Inflammatory macrophage (primary cell): Measurements from ENCODE around the gene PPWD1.
"Not testable (repeated sequence)": the region's sequence is repeated elsewhere in the genome, so short reads cannot be mapped to it uniquely, and the experiment has no call there.

Experiments used
- DNase-seq, 2 donors: peaks; one replicate each; pipeline ENCODE4 v3.0.0-alpha.2; 2020 to 2022
- total RNA-seq, 18 experiments: gene quantifications; one replicate each; lab custom pipeline; 2026; ENCODE audit warnings: mixed read lengths in 6 of 18, inconsistent platforms in 2 of 18; lab: John Stamatoyannopoulos, UW

Gene PPWD1
- total RNA-seq, result 8.3 to 37.1 (median 24.3) reads per million in 18 experiments

DNA sequence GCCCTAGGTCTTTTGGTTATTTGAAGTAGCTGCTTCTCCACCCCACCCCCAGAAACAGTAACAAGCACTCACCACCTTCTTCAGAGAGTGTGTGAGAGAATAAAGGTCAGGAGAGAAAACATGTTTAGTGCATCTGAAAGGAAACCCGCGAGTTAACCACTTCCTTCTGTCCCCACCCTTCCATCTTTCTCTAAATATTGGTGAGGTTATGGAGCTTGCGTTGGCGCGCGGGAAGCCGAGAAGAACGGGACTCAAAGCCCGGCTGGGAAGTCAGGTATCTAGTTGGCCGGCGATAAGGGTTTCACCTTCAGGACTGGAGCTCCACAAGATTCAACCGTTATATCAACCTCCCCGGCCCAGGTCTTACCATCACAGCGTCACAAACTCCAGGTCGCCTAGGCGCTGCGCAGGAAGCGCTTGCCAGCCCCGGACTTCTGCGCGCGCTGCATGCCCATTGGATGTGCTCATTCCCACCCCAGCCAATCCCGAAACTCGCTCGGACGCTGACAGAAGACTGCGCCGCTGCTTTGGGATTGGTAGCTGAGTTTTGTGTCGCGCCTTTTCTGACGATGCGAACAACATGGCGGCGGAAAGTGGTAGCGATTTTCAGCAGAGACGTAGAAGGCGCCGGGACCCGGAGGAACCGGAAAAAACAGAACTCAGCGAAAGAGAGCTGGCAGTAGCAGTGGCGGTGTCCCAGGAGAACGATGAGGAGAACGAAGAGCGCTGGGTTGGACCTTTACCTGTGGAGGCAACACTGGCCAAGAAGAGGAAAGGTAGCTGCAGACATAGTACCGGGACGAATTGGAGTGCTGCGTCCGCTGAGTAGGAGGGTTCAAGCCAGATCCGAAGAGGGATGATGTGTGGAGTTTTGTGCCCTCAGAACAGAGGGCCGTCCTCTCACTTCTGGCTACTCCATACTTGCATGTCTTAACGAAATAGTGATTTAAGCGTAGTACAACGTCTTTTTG lies at the start of gene PPWD1, which contains the start of gene CENPK:
PPWD1 (plus strand) TSS at position 566 of the 971 bp plus-strand sequence; CDS start at position 581, 15 bp downstream.
CENPK (minus strand) TSS at position 438 of the 971 bp plus-strand sequence. CDS start 8,261 bp downstream, outside the sequence.
- DNase-seq, result peak; percentile 94 to 96

DNA sequence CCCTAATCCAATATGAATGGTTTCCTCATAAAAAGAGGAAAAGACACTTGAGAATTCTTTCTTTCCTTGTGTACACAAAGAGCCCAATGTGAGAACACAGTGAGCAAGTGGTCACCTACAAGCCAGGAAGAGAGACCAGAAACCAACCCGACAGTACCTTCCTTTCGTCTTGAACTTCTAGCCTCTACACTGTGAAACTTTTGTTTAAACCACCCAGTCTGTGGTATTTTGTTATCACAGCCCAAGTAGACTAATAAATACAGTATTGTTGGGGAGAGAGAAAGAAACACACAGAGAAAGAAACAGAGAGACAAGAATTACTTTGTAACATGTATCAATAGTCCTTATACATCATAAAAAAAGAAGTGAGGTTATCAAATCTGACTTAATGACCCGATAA lies 37.4 kb upstream of the PPWD1 start:
- DNase-seq, result no peak

DNA sequence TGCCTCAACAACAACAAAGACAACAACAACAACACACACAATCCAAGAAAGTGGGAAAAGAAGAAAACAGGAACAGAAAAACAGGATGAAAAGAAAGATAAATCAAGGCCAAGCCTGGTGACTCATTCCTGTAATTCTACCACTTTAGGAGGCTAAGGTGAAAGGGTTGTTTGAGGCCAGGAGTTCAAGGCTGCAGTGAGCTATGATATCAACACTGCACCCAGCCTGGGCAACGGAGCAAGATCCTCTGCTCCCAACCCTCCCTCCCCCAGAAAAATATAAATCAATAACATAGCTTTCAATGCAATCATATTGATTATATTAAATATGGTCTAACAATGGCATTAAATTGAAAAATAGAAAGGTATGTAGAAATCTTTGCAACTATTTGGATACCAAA lies 32.2 kb upstream of the PPWD1 start:
- DNase-seq, result no peak

DNA sequence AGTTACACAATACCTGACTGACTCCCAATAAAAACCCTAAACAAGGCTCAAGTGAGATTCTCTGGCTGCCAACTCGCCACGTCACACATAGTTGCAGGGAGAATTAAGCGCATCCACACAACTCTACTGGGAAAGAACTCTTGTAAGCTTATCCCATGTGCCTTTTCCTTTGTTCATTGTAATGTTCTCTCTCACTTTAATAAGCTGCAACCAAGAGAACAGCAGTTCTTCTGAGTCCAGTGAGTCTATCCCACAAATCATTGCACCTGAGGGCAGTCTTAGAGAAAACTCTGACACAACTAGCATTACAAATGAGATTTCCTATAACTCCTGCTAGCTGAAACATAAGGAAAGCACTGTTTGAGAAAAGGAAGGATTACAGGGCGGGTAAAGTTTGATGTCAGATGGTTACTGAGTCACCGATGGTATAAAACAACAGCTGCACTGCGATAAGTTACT lies 27.5 kb upstream of the PPWD1 start:
- DNase-seq, result no peak

DNA sequence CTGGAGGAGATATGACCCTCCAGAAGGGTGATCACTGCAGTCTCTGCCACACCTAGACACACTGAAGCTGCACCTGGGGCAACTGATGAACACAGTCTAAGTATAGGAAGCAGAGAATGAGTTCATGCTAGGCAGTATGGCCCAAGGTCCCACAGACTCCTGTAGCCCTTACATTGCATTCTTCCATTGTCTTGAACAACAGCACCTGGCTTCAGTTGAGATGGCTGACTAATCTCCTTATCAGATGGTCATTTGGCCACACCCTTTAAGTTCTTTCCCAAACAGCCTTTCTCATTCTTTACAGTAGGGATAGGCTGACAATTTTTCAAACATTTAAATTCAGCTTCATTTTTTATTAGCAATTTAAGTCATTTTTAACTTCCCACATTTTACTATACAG lies 23.3 kb upstream of the PPWD1 start:
- no peak for DNase-seq

- DNase-seq, result no peak
Observed at GRCh38 chr5:65544473-65544872, 18.6 kb upstream of the PPWD1 start.

DNA sequence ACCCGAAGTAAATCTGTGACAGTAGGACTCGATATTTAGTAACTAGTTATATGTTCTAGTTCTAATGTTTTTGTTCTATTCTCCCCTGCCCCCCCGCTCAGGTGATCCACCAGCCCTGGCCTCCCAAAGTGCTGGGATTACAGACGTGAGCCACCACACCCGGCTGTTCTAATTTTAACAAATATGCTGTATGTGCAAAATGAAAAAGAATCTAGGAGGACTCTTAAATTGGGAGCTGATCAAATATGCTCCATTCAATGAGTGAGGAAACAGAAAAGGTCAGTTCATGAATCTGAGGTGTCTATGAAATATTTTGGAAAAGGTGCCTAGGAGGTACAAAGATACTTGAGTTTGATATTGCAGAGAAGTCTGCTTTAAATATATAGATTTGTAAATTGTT lies 17.0 kb upstream of the PPWD1 start:
- DNase-seq, result no peak

GRCh38 chr5:65548281-65548680 lies 14.8 kb upstream of the PPWD1 start:
- DNase-seq, result no peak

GRCh38 chr5:65553941-65554340 lies 9.2 kb upstream of the PPWD1 start:
- DNase-seq, result no peak

DNA sequence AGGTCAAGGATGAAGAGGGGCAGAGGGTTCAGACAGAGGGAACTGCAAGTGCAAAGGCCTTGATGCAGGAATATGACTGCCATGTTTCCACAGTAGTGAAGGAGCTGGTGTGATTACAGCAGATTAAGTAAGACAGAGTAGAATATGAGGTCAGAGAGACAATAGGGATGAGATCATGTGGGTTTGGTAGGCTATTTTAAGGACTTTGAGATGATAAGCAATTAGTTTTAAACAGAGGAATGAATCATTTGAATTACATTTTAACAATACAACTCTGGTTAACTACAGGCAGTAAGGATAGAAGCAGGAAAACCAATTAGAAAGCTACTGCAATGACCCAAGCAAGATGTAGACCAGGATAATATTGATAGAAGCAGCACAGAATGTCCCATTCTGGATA lies 7.8 kb upstream of the PPWD1 start:
- DNase-seq, result no peak

DNA sequence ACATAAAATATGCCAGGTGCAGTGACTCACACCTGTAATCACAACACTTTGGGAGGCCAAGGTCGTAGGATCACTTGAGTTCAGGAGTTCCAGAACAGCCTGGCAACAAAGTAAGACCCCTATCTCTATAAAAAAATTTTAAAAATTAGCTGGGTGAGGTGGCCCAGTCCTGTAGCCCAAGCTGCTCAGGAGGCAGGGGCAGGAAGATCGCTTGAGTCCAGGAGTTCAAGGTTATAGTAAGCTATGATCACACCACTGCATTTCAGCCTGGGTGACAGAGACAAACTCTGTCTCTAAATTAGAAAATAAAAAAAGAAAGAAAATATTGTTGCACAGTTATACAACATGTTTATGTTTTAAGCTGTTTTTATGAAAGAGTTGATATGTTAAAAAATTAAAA lies 6.9 kb upstream of the PPWD1 start:
- DNase-seq, result no peak

GRCh38 chr5:65556718-65557117 lies 6.4 kb upstream of the PPWD1 start:
- no peak for DNase-seq

DNA sequence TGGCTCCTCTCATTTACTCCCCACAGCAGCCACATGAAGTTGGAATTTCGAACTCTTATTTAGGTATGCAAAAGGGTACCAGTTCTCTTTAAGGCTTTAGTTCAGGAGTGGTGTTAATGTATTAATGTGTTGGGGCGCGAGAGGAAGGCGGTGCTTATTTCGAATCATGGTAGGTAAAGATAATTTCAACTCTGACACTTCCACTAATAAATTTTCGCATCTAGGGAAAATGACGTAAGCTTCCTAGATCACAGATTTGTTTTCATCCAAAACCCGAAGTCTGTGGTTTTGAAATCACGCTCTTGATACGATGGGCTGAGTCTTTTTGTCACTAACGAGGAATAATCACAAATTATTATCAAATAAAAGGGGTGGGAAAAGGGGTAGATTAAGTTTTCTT lies 681 bp downstream of the PPWD1 start:
- DNase-seq, result peak in 1 of 2 donors; percentile 9

- no peak for DNase-seq
Observed at GRCh38 chr5:65566505-65566904, 3.4 kb downstream of the PPWD1 start.

- DNase-seq, result no peak
Observed at GRCh38 chr5:65570598-65571226, 7.6 kb downstream of the PPWD1 start.

GRCh38 chr5:65577141-65577540 lies 14.0 kb downstream of the PPWD1 start:
- DNase-seq, result no peak

DNA sequence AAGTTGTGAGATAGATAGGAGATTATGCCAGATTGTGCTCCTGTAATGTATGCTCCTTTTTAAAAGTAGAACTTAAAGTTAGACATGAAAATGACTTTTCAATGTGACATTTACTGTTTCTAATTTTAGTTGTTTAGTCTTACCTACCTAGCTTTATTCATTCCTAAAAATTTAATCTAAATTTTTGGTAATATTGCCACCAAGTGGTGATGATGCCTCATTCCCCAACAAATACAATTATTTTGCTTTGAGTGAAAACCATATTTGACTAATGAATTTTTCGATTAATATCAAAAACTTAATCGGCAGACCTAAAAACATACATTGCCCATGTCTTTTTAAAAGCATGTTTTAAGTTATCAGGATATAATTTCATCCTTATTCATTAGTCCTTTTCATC lies 25.6 kb downstream of the PPWD1 start:
- DNase-seq, result no peak

- not testable (repeated sequence) for DNase-seq
Observed at GRCh38 chr5:65601761-65602160, 38.7 kb downstream of the PPWD1 start.

DNA sequence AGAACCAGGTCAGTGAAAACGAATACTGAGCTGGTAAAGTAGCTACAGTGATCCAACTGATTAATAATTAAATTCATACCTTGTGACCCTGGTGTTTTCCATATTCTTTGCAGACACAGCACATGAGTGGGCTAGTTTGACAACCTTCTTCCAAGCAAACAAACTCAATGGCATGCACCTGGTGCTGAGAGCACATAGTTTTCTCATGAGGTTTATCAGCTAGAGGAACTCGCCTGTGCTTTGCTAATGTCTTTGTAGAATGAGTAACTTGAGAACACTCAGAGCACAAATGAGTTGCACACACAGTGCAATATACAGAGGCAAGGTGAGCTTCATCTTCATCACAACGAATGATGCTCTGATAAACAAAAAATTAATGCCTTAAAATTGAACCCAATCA lies 48.4 kb downstream of the PPWD1 start:
- no peak for DNase-seq

- no peak for DNase-seq
Observed at GRCh38 chr5:65612298-65612907, 49.3 kb downstream of the PPWD1 start.

DNA sequence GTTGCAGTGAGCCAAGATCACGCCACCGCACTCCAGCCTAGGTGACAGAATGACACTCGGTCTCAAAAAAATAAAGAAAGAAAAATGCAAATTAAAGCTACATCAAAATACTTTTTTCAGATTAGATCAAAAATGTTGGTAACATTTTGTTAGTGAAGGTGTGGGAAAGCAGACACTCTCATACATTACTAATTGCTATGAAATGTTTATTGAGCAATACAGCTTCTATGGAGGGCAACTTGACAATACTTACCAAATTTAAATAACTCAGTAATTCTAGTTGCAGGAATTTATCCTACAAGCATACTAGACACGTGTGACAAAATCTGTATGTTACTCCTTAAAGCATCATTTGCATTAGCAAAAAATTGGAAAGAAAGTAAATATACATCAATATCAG lies 56.9 kb downstream of the PPWD1 start:
- no peak for DNase-seq

DNA sequence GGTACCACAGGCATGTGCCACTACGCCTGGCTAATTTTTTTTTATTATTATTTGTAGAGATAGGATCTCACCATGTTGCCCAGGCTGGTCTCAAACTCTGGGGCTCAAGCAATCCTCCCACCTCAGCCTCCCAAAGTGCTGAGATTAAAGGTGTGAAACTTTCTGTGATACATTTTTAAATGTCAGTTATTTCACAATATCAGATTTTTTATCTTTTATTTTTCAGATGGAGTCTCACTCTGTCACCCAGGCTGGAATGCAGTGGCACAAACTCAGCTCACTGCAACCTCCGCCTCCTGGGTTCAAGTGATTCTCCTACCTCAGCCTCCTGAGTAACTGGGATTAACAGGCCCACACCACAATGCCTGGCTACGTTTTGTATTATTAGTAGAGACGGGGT lies 58.9 kb downstream of the PPWD1 start:
- DNase-seq, result not testable (repeated sequence)

DNA sequence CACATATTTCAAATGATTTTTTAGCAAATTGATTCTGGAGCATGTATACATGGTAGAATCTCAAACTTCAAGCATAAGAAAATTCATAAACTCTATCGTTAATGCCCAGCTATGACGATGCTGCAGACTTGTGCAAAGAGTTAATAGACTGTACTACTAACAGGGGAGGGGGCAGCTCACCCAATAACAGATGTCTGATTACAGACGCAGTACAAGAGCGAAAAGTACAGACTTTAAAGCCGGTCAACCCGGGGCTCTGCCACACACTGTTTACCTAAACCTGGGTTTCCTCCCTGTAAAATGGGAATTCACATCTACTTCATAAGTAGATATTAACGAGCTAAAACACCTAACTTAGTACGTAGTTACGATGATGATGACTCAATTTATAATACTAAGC lies 60.4 kb downstream of the PPWD1 start:
- DNase-seq, result no peak
